GM23248 (cell line): Measurements from ENCODE around the gene MTERF2. TPM values are rescaled to one million over a fixed set of nuclear protein-coding genes. Genes with fewer than 3 reads are reported as not detected.
A peak's percentile ranks its signal among the peaks of the same experiment; 100 is the strongest.

Experiments
- DNase-seq: peaks from one replicate; pipeline ENCODE4 v3.0.0-alpha.2; 2015
- H2AFZ ChIP-seq: fragments of 200-600 bp; sonication (generic); 2 replicates; pipeline ENCODE4 v1.6.1; 2016; ENCODE audit warnings: antibody characterized with exemption
- H3F3A ChIP-seq: fragments of 200-600 bp; sonication (generic); 2 replicates; pipeline ENCODE4 v1.6.1; 2016; ENCODE audit warnings: mild to moderate bottlenecking, antibody characterized with exemption, mixed run types; ENCODE audit not compliant: insufficient read depth
- H3K27ac ChIP-seq: fragments of 200-600 bp; sonication (generic); 2 replicates; pipeline ENCODE4 v1.5.1; 2016; ENCODE audit warnings: mild to moderate bottlenecking
- H3K27me3 ChIP-seq: fragments of 200-600 bp; sonication (generic); replicated peaks from 2 replicates; pipeline ENCODE4 v1.6.1; 2016; ENCODE audit warnings: mild to moderate bottlenecking; ENCODE audit not compliant: insufficient read depth
- H3K36me3 ChIP-seq: fragments of 200-600 bp; sonication (generic); 2 replicates; pipeline ENCODE4 v1.6.1; 2016; ENCODE audit warnings: low read depth, mild to moderate bottlenecking
- H3K4me1 ChIP-seq: fragments of 200-600 bp; sonication (generic); 2 replicates; pipeline ENCODE4 v1.6.1; 2016; ENCODE audit warnings: mild to moderate bottlenecking; ENCODE audit not compliant: insufficient read depth
- H3K4me2 ChIP-seq: fragments of 200-600 bp; sonication (generic); one replicate; pipeline ENCODE4 v1.6.1; 2016; ENCODE audit warnings: mild to moderate bottlenecking; ENCODE audit not compliant: unreplicated experiment
- H3K4me3 ChIP-seq: fragments of 200-600 bp; sonication (generic); 2 replicates; pipeline ENCODE4 v1.5.1; 2016; ENCODE audit warnings: mild to moderate bottlenecking
- H3K79me2 ChIP-seq: fragments of 200-600 bp; sonication (generic); 2 replicates; pipeline ENCODE4 v1.6.1; 2016; ENCODE audit warnings: mild to moderate bottlenecking; ENCODE audit not compliant: insufficient read depth
- H3K9ac ChIP-seq: fragments of 200-600 bp; sonication (generic); 2 replicates; pipeline ENCODE4 v1.6.1; 2016; ENCODE audit warnings: mild to moderate bottlenecking
- H3K9me2 ChIP-seq: fragments of 200-600 bp; sonication (generic); 2 replicates; pipeline ENCODE4 v1.6.1; 2016; ENCODE audit warnings: mixed run types, mild to moderate bottlenecking, moderate library complexity; ENCODE audit not compliant: insufficient read depth
- H3K9me3 ChIP-seq: fragments of 200-600 bp; sonication (generic); one replicate; pipeline ENCODE4 v1.6.1; 2017; ENCODE audit warnings: low read depth
- H4K20me1 ChIP-seq: fragments of 200-600 bp; sonication (generic); 2 replicates; pipeline ENCODE4 v1.6.0; 2016; ENCODE audit not compliant: insufficient read depth
- EZH2 ChIP-seq: fragments of 200-600 bp; sonication (generic); IDR thresholded peaks from 2 replicates; pipeline ENCODE4 v1.6.1; 2018; ENCODE audit warnings: antibody characterized with exemption, mild to moderate bottlenecking; ENCODE audit not compliant: insufficient read depth, poor library complexity, severe bottlenecking
- EZH2phosphoT487 ChIP-seq: fragments of 200-600 bp; sonication (generic); IDR thresholded peaks from 2 replicates; pipeline ENCODE4 v1.6.1; 2018; ENCODE audit warnings: antibody characterized with exemption, moderate library complexity, mild to moderate bottlenecking, low read depth; ENCODE audit not compliant: insufficient read depth
- WGBS, 2 experiments: methylation state at CpG; one replicate each; pipeline ENCODE4 v1.1.6; 2015 to 2017; ENCODE audit warnings: low lambda C conversion rate in 2 of 2, low coverage in 1 of 2; ENCODE audit errors: missing lambda C conversion rate in 2 of 2; 5-methylcytosine and 5-hydroxymethylcytosine counted together
- in situ Hi-C: fragments of 300-500 bp; cut with MboI; formaldehyde crosslinking; loops from 2 replicates; pipeline ENCODE4 v1.15.0; 2020
- polyA plus RNA-seq: library from polyadenylated mRNA; unstranded; fragments of >200 nt; fragmentation: Nextera tagmentation; extraction: Ambion mirVana; gene quantifications from 2 replicates; pipeline ENCODE4 v1.2.1, GENCODE V29; 2016
- total RNA-seq: library from RNA; depleted of rRNA; stranded (reverse); fragments of >200 nt; shearing (Covaris generic); gene quantifications from 2 replicates; pipeline ENCODE4 v1.2.3, GENCODE V29; 2014

The MTERF2 gene
- total and polyA plus RNA-seq, 2 experiments from 2014 or later = 4.6 to 7.7 TPM

- Histone ChIP-seq H4K20me1 (no peaks in the 10 kb centered on the region), H3K79me2 (peaks cover 40% of the 10 kb centered on the region), H3K27me3 (no peaks in the 10 kb centered on the region), H3K9me3 (no peaks in the 10 kb centered on the region), H2AFZ (no peak overlapping the region), H3K4me2 (no peak overlapping the region), H3K4me3 (no peak overlapping the region), H3K36me3 (no peaks in the 10 kb centered on the region), H3K9ac (no peak overlapping the region), H3F3A (peaks cover 12% of the 10 kb centered on the region), H3K27ac (no peak overlapping the region), H3K9me2 (no peaks in the 10 kb centered on the region), H3K4me1 (peaks cover 31% of the 10 kb centered on the region)
- DNase-seq = peak; percentile 9
- in situ Hi-C loops = no loop called here
- TF ChIP-seq EZH2phosphoT487 (no peak), EZH2 (no peak)
- WGBS, 2 experiments = 93 to 94% methylated on average over 1 of the region's 1 CpG
Observed at GRCh38 chr12:107025671-107026070, 38.7 kb upstream of the MTERF2 start.

DNA sequence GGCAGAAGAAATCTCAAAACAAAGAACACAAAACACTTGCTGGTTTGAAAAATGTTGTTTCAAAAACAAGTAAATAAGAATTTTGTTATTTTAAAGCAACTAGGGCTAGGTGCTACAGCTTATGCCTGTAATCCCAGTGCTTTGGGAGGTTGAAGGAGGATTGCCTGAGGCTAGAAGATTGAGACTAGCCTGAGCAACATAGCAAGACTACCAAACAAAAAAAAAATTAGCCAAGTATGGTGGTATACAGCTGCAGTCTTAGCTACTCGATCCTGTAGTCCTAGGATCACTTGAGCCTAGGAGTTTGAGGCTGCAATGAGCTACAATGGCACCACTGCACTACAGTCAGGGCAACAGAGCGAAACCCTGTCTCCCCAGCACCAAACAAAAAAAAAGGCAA lies 32.6 kb upstream of the MTERF2 start:
- H3K4me3 ChIP-seq = no peak overlapping the region
- H3K36me3 ChIP-seq = no peaks in the 10 kb centered on the region
- H2AFZ ChIP-seq = no peak overlapping the region
- H3F3A ChIP-seq = no peaks in the 10 kb centered on the region
- no peaks in the 10 kb centered on the region for H3K9me2 ChIP-seq
- H3K4me1 ChIP-seq = no peaks in the 10 kb centered on the region
- H4K20me1 ChIP-seq = no peaks in the 10 kb centered on the region
- no peak overlapping the region for H3K27ac ChIP-seq
- WGBS, 2 experiments = 93 to 100% methylated on average over 2 of the region's 2 CpGs
- no peak for DNase-seq
- no peak overlapping the region for H3K4me2 ChIP-seq
- in situ Hi-C loops = no loop called here
- H3K79me2 ChIP-seq = peaks cover 4% of the 10 kb centered on the region; the same call in 1 of the 2 replicates
- no peak overlapping the region for H3K9ac ChIP-seq
- H3K27me3 ChIP-seq = no peaks in the 10 kb centered on the region
- TF ChIP-seq EZH2 (no peak), EZH2phosphoT487 (no peak)
- no peaks in the 10 kb centered on the region for H3K9me3 ChIP-seq

DNA sequence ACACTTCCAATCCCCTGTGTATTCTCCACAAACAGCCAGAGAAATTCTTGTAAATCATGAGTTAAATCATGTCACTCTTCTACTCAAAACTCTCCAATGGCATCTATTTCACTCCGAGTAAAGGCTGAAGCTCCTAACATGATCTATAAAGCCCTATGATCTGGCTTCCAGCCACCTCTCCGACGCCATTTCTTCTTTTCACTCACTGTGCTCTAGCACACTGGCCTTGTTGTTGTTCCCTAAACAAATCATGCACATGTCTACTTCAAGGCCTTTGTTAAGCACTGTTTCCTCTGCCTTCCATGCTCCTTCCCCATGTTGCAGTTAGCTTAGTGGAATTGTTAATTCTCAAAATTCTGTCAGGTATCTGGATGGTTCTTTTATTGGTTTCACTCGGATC lies 30.1 kb upstream of the MTERF2 start:
- DNase-seq = no peak
- Histone ChIP-seq H3K27ac (no peak overlapping the region), H3K9ac (no peak overlapping the region), H3K9me3 (no peaks in the 10 kb centered on the region), H3K36me3 (no peaks in the 10 kb centered on the region), H3K4me1 (no peaks in the 10 kb centered on the region), H3K27me3 (no peaks in the 10 kb centered on the region), H3K4me3 (no peak overlapping the region), H3K79me2 (no peaks in the 10 kb centered on the region), H2AFZ (no peak overlapping the region), H3F3A (no peaks in the 10 kb centered on the region), H4K20me1 (no peaks in the 10 kb centered on the region), H3K9me2 (no peaks in the 10 kb centered on the region), H3K4me2 (no peak overlapping the region)
- no peak for TF ChIP-seq EZH2phosphoT487
- TF ChIP-seq EZH2 = no peak
- in situ Hi-C loops = no loop called here
- WGBS, 2 experiments = 98 to 100% methylated on average over 4 of the region's 4 CpGs

- Histone ChIP-seq H3K4me3 (no peak overlapping the region), H3K4me1 (no peaks in the 10 kb centered on the region), H3K9me2 (no peaks in the 10 kb centered on the region), H3F3A (no peaks in the 10 kb centered on the region), H3K79me2 (no peaks in the 10 kb centered on the region), H3K9me3 (no peaks in the 10 kb centered on the region), H3K9ac (no peak overlapping the region), H3K27ac (no peak overlapping the region), H4K20me1 (no peaks in the 10 kb centered on the region), H3K27me3 (no peaks in the 10 kb centered on the region), H3K36me3 (no peaks in the 10 kb centered on the region), H2AFZ (no peak overlapping the region), H3K4me2 (no peak overlapping the region)
- in situ Hi-C loops = no loop called here
- DNase-seq = peak; percentile 3
- WGBS, 2 experiments = 97 to 100% methylated on average over 3 of the region's 3 CpGs
- TF ChIP-seq EZH2 (no peak), EZH2phosphoT487 (no peak)
Observed at GRCh38 chr12:107014055-107014454, 27.1 kb upstream of the MTERF2 start.
